GM19043 (cell line): ENCODE results near the gene ZRANB1.
A peak's percentile ranks its signal among the peaks of the same experiment; 100 is the strongest.
"Not testable (repeated sequence)": the region's sequence is repeated elsewhere in the genome, so short reads cannot be mapped to it uniquely, and the experiment has no call there.

Source experiments
- ATAC-seq: cut with Tn5 transposase; IDR thresholded peaks from one replicate; pipeline ENCODE4 v1.9.1; 2021; ENCODE audit warnings: low read depth; ENCODE audit not compliant: unreplicated experiment

The ZRANB1 gene

GRCh38 chr10:124962421-124962820 is 20.5 kb downstream of the ZRANB1 start:
- no peak for ATAC-seq

- no peak for ATAC-seq
These were observed 22.2 kb downstream of the ZRANB1 start for GRCh38 chr10:124963866-124964720.

GRCh38 chr10:124966008-124966407 is 24.1 kb downstream of the ZRANB1 start:
- no peak for ATAC-seq

- no peak for ATAC-seq
These were observed 25.3 kb downstream of the ZRANB1 start for GRCh38 chr10:124967255-124967654.

GRCh38 chr10:124971276-124971675 is 29.4 kb downstream of the ZRANB1 start:
- ATAC-seq, result no peak

- ATAC-seq, result no peak
These were observed 30.7 kb downstream of the ZRANB1 start for GRCh38 chr10:124972637-124973036.

- no peak for ATAC-seq
These were observed 32.2 kb downstream of the ZRANB1 start for GRCh38 chr10:124974131-124974530.

- peak; percentile 74 for ATAC-seq
These were observed 34.1 kb downstream of the ZRANB1 start for GRCh38 chr10:124975977-124976514.

GRCh38 chr10:124977161-124977560 is 35.2 kb downstream of the ZRANB1 start:
- ATAC-seq, result no peak

GRCh38 chr10:124977648-124978375 is 35.9 kb downstream of the ZRANB1 start:
- ATAC-seq, result no peak

- ATAC-seq, result no peak
These were observed 36.4 kb downstream of the ZRANB1 start for GRCh38 chr10:124978376-124978725.

GRCh38 chr10:124983321-124983720 is 41.4 kb downstream of the ZRANB1 start:
- ATAC-seq, result no peak

GRCh38 chr10:124984376-124984775 is 42.5 kb downstream of the ZRANB1 start:
- ATAC-seq, result no peak

GRCh38 chr10:124985162-124985561 is 43.2 kb downstream of the ZRANB1 start:
- ATAC-seq, result no peak

GRCh38 chr10:124987788-124988187 is 45.9 kb downstream of the ZRANB1 start:
- ATAC-seq, result no peak

- ATAC-seq, result not testable (repeated sequence)
These were observed 46.8 kb downstream of the ZRANB1 start for GRCh38 chr10:124988753-124989152.

- no peak for ATAC-seq
These were observed 47.6 kb downstream of the ZRANB1 start for GRCh38 chr10:124989526-124989925.

GRCh38 chr10:124990671-124991625 is 49.0 kb downstream of the ZRANB1 start:
- no peak for ATAC-seq

GRCh38 chr10:124991835-124992234 is 49.9 kb downstream of the ZRANB1 start:
- ATAC-seq, result no peak
